ENCODE results near the gene INPP5B. TPM values are rescaled to one million over a fixed set of nuclear protein-coding genes. Genes with fewer than 3 reads are reported as not detected.
A peak's percentile ranks its signal among the peaks of the same experiment; 100 is the strongest.

The INPP5B gene
- total and polyA plus RNA-seq, 10 of the 15 experiments (the other 5 are each of a cell fraction or from before 2014, with no cell fraction given) = 10.9 to 54.4 (median 26.9) TPM

GRCh38 chr1:37922767-37923550 is 23.9 kb downstream of the INPP5B start (continued):
- TF ChIP-seq, protein P1, sequence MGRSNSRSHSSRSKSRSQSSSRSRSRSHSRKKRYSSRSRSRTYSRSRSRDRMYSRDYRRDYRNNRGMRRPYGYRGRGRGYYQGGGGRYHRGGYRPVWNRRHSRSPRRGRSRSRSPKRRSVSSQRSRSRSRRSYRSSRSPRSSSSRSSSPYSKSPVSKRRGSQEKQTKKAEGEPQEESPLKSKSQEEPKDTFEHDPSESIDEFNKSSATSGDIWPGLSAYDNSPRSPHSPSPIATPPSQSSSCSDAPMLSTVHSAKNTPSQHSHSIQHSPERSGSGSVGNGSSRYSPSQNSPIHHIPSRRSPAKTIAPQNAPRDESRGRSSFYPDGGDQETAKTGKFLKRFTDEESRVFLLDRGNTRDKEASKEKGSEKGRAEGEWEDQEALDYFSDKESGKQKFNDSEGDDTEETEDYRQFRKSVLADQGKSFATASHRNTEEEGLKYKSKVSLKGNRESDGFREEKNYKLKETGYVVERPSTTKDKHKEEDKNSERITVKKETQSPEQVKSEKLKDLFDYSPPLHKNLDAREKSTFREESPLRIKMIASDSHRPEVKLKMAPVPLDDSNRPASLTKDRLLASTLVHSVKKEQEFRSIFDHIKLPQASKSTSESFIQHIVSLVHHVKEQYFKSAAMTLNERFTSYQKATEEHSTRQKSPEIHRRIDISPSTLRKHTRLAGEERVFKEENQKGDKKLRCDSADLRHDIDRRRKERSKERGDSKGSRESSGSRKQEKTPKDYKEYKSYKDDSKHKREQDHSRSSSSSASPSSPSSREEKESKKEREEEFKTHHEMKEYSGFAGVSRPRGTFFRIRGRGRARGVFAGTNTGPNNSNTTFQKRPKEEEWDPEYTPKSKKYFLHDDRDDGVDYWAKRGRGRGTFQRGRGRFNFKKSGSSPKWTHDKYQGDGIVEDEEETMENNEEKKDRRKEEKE (IDR thresholded peaks at IDR 0.05) = no peak
- peak; percentile 41; the same call in 1 of the 2 replicates for TF ChIP-seq MXI1 (IDR thresholded peaks at IDR 0.05; ENCODE audit: low read depth, low read length)
- TF ChIP-seq SMC3 (IDR thresholded peaks at IDR 0.05; ENCODE audit: borderline replicate concordance, low read length) = peak; percentile 11; the same call in 1 of the 2 replicates
- TF ChIP-seq FOXM1 (IDR thresholded peaks at IDR 0.05; ENCODE audit: low read depth, low read length) = no peak
- peak; percentile 76 for TF ChIP-seq ATF7 (IDR thresholded peaks at IDR 0.05; ENCODE audit: low read depth)
- TF ChIP-seq ZNF207 (IDR thresholded peaks at IDR 0.05; ENCODE audit: borderline replicate concordance) = no peak
- TF ChIP-seq, protein P2, sequence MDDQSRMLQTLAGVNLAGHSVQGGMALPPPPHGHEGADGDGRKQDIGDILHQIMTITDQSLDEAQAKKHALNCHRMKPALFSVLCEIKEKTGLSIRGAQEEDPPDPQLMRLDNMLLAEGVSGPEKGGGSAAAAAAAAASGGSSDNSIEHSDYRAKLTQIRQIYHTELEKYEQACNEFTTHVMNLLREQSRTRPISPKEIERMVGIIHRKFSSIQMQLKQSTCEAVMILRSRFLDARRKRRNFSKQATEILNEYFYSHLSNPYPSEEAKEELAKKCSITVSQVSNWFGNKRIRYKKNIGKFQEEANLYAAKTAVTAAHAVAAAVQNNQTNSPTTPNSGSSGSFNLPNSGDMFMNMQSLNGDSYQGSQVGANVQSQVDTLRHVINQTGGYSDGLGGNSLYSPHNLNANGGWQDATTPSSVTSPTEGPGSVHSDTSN (IDR thresholded peaks at IDR 0.05; ENCODE audit: insufficient replicate concordance, low read depth, low read length) = no peak
- TF ChIP-seq STAT1 (conservative IDR thresholded peaks at IDR 0.05) = no peak
- TF ChIP-seq JUND (IDR thresholded peaks at IDR 0.05; ENCODE audit: low read depth, low read length) = no peak
- 0 out of 2 replicates have a peak, but pooled peaks have one; percentile 47 for TF ChIP-seq TBL1XR1 (IDR thresholded peaks at IDR 0.05; ENCODE audit: low read depth, low read length)
- no peak for TF ChIP-seq TCF7 (IDR thresholded peaks at IDR 0.05; ENCODE audit: borderline replicate concordance)
- TF ChIP-seq, protein P3, sequence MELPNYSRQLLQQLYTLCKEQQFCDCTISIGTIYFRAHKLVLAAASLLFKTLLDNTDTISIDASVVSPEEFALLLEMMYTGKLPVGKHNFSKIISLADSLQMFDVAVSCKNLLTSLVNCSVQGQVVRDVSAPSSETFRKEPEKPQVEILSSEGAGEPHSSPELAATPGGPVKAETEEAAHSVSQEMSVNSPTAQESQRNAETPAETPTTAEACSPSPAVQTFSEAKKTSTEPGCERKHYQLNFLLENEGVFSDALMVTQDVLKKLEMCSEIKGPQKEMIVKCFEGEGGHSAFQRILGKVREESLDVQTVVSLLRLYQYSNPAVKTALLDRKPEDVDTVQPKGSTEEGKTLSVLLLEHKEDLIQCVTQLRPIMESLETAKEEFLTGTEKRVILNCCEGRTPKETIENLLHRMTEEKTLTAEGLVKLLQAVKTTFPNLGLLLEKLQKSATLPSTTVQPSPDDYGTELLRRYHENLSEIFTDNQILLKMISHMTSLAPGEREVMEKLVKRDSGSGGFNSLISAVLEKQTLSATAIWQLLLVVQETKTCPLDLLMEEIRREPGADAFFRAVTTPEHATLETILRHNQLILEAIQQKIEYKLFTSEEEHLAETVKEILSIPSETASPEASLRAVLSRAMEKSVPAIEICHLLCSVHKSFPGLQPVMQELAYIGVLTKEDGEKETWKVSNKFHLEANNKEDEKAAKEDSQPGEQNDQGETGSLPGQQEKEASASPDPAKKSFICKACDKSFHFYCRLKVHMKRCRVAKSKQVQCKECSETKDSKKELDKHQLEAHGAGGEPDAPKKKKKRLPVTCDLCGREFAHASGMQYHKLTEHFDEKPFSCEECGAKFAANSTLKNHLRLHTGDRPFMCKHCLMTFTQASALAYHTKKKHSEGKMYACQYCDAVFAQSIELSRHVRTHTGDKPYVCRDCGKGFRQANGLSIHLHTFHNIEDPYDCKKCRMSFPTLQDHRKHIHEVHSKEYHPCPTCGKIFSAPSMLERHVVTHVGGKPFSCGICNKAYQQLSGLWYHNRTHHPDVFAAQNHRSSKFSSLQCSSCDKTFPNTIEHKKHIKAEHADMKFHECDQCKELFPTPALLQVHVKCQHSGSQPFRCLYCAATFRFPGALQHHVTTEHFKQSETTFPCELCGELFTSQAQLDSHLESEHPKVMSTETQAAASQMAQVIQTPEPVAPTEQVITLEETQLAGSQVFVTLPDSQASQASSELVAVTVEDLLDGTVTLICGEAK (IDR thresholded peaks at IDR 0.05; ENCODE audit: borderline replicate concordance) = no peak
- 0 out of 2 replicates have a peak, but pooled peaks have one; percentile 56 for TF ChIP-seq RCOR1 (conservative IDR thresholded peaks at IDR 0.05; ENCODE audit: low read depth, low read length)
- no peak for TF ChIP-seq PAX8 (IDR thresholded peaks at IDR 0.05)
- TF ChIP-seq PKNOX1 (IDR thresholded peaks at IDR 0.05) = peak; percentile 5; the same call in 1 of the 2 replicates
- no peak for TF ChIP-seq E2F8 (IDR thresholded peaks at IDR 0.05; ENCODE audit: low read depth, partially characterized antibody)
- TF ChIP-seq CBX3 (IDR thresholded peaks at IDR 0.05; ENCODE audit: borderline replicate concordance, low read depth) = no peak
